ENCODE measurements around the gene BRME1.

Gene BRME1

DNA sequence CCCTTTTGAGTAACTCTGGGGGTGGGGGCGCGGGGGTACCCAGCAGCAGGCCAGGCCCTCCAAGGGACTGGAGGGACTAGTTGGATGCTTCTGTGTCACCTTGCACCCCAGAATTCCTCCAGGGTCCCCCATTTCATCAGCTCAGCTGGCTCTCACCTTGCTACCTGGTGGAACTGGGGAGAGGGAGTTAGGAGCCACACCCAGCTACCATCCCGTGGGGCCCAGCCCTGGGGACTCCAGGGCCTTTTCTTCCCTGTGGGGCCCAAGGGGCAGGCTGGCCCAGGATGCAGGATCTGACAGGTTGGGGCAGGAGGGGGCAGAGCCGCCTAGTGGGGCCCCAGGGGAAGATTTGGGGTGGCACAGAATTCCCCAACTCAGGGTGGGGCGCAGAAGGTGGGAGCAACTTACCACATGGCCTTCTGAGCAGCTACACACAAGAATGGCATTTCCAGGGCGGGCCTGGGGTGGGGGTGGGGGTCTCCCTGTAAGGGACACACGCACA lies 61.7 kb downstream of the BRME1 start:
- no peak for DNase-seq

DNA sequence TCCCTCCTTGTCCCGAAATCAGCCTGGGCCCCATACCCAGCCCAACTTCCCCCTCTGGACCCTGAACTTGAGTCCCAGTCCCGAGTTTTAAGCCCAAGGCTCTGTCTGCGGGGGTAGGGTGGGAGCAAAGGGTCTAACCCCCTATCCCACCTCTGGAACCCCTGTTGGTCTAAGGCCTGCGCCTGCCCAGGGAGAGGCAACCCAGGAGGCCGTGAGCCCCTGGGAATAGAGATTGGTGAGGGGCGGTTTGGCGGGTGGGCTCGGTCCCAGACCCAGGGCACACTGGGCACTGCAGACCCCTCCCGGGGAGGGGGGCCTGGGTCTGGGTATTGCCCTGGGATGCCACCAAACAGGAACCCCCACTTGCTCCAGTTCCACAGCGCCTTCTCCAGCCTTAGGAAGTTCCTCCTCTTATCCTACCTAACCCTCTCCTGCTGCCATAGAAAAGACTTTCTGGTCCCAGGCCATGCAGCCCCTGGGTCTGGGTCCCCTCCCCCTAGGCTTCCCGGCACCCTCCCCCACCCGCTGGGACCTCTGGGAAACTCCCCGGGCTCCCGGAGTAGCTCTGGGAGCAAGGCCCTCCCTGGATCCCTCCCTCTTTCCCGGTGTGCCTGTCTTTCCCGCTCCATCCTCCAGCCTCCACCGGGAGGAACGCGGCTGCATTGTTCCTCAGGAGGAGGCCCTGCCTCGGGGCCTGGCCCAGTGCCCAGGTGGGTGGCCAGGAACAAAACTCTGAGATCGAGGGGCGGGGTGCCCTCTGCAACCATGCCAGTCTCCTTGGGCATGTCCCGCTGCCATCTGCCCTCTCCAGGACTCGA lies 62.6 kb downstream of the BRME1 start:
- no peak for DNase-seq

DNA sequence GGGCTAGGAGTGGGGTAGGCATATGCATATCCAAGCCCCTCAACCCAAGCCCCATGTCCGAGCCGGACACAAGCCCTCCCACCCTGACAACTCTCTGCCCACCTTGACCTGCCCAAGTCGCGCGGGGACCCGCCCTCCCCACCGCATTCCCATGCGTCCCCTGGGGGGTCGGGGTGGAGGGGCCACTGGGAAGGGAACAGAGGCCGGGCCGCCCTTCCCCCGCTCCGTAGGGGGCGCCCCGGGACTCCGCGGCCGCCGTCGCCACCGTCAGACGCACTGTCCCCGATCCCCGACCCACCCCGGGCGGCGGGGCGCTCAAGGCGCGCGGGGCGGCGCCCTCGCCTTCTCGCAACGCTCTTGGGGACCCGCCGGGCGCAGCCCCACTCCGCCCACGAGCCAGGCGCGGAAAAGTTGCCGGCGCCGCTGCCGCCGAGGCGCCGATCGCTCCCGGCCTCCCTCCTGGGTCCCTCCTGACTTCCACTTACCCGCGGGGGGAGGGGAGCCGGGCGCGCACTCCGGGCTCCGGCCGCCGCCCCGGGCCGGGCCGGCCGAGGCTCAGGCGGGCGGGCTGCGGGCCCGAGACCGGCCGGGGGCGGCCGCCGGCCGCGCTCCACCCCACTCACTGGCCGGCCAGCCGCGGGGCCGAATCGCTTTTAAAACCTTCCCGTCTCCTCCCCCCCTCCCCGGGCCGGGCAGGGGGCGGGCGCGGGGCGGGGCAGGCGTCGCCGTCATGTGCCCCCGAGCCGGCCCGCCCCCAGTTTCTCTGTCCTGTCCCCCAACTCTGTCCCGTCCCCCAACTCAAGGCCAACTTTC lies 63.4 kb downstream of the BRME1 start:
- DNase-seq = peak; percentile 52

DNA sequence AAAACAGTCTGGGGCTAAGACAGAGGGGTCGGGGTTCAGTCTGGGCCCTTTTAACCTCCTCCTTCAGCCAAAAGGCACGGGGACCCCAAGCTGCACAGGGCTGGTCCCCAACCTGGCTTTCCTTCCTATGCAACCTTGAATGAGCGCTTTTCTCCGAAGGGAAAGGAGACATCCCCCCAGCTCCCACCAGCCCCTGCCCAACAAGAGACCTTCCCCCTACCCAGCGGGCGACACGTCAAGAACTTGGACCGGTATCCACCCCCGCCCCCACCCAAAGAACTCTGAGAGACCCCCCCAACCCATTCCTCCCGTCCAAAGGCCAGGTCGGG lies 64.0 kb downstream of the BRME1 start:
- no peak for DNase-seq

DNA sequence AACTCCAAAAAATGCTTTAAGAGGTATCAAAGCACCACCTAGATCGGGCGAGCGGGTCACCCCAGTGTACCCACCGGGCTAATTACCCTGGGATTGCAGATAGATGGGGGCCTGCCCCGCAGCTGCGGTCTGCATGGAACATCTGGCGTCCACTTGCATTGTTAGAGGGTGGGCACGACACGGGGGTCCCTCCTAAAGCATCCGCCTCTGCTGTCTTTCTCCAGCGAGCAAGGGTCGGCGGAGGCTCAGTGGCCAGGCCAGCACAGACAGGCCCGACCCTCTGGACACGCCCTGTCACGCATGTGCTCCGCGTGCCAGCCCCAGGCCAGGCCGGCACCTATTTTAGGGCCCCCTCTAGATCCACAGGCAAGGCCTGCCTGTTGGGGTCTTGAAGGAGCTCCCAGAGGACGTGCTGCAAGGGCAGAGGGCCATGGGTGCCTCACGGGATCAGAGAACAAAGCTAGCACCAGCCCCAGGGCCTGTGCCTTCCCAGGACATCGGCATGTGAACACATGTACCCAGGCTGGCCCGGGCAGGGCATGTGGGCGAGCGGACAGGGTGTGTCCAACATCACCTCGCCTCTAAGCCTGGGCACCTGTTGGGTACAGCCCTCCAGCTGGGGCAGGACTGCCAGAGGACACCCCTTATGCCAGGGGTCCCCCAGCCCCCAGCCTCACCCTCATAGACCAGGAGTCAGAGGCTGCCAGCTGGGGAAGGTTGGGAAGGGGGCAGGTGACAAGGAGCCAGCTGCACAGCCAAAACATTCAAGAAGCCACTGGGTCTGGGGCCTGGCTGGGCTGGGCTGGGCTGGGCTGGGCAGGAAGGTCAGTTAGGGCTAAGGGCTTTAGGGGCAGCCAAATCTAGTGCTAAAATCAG lies 64.6 kb downstream of the BRME1 start:
- DNase-seq = no peak

DNA sequence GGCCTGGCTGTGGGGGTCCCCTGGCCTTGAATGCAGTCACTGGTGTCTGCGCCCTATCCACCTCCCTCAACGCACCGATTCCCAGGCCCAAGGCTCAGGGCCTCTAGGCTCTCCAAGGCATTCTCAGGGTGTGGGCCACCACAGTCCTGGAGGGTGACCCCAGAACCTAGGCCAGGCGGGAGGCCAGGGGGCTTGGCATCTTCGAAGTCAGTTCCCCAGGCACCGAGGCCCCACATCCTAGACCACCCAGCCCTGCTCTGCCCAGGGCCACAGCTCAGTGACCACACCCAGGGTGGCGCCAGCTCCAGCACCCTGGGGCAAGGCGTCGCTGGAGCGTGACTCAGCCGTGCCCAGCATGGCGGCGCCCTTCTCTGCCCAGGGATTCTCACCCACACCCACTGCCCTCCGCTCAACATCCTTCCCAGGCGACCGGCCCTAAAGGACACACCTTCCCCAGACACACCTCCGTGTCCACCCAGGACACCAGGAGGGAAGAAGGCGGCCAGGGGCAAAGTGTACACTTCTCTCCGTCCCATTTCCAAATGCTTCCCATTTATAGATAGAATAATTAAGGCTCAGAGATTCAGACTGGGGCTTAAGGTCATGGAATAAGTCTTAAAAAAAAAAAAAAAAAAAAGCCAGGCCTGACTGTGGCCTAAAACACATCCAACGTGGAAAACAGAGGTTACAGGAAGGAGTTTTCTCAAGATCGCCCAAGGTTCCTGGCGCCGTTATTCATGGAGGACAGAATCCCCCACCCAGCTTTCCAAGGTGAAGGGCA lies 65.4 kb downstream of the BRME1 start:
- no peak for DNase-seq

DNA sequence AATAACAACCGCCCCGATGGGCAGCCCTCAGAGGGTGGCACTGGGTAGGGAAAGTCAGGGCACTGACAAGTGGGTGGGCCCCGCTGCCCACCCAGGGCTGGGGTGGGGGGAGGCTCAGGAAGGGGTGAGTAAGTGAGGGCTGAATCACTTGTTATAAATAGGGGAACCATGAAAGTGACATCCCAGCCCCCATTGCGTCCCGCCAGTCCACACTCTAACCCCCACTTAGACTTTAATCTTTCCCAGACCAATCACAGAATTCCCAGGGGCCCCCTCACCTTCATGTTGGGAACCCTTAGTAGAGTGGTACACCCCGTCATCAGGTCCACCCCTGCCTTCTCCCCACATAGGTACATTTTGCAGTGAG lies 66.0 kb downstream of the BRME1 start:
- no peak for DNase-seq

DNA sequence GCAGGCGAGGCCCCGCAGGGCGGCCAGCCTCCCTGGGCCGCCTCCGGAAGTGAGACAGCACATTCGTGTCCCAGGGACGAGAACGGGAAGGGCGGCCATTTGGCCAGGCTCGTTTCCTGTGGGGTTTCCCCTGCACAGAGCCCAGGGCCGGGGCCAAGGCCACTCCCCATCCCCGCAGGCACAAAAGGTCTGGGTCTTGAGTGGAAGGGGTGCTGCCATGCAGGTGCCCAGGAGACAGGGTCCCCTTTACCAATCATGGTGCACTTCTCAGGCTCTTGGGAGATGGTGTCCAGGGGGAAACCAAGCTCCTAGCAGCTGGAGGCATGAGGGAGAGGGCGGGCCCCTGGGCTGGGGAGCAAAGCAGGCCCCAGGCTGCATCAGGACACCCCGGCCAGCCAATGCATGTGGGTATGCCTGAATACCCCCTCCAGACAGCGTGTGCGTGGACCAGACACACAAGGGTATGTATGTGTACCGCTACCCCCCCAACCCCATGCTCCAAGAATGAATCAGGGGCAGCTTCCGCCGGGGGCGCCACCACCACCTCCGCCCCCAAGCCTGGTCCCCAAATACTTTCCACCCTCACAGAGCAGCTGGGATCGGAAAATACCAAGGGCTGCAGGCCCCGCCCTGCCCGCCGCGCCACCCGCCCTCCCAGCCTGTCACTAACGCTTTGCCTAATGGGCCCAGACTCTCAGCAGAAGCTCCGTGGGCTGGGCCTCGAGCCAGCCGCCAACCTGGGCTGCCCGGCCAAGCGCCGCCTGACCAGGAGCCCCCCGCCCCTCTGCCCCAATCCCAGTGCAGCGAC lies 66.6 kb downstream of the BRME1 start:
- DNase-seq = peak; percentile 85

DNA sequence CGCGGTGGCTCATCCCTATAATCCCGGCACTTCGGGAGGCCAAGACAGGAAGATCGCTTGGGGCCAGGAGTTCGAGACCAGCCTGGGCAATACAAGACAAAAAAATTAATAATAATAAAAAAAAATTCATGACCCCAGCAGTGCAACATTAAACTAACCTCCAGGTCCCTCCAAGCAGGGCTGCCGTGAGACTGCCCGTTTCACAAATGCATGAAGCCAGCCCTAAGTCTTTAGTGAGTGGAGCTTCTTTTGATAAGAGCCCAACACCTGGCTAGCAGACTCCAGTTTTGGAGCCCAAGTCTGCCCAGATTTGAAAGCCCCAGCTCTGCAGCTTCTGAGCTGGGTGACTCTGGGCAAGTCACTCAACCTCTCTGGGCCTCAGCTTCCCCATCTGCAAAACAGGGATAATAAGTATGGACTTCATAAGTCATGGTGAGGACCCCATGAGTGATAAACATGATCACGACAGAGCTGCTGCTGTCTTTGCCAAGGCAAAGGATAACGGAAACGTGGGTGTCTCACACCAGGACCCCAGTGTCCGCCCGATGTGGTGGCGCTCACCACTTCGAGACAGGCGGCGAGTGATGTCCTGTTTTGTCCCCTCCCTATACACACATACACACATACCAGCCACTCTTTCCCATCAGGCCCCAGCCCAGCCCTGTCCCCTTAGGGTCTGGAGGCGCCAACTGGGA lies 67.3 kb downstream of the BRME1 start:
- no peak for DNase-seq

DNA sequence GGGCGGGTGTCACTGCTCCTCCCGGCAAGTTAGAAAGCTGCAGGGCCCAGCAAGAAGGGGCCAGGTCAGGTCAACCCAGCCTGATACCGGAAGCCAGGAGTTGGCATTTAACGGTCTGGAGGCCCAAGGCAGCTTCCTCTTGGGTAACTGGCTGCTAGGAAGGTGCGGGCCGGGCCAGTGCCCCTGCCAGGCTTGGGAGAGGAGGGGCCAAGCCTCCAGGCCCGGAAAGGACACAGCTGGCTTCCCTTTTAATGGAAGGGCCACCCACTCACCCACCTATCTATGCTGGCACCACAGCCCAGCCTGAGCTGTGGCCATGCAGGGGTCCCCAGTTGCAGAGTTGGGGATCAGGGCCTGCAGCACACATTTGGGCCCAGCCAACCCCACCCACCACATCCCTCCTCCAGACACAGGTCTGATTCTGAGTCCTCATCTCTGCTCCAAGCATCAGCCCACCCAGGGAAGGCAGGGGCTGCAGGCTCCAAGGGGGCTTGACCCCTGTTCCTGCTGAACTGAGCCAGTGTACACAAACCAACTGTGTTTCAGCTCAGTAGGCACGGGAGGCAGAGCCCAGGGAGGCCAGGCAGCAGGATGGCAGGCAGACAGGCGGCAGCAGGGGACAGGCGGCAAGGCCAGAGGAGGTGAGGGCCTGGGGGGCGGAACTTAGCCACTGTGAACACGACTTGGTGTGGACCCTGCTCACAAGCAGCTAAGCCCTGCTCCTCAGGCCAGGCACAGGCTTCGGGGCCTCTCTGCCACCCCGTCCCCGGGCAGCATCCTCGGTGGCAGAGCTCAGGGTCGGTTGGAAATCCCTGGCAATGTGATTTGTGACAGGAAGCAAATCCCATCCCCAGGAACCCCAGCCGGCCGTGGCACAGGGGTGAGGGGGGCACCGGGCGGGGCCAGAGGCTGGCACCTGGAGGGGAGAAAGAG lies 69.9 kb downstream of the BRME1 start:
- DNase-seq = peak; percentile 91

DNA sequence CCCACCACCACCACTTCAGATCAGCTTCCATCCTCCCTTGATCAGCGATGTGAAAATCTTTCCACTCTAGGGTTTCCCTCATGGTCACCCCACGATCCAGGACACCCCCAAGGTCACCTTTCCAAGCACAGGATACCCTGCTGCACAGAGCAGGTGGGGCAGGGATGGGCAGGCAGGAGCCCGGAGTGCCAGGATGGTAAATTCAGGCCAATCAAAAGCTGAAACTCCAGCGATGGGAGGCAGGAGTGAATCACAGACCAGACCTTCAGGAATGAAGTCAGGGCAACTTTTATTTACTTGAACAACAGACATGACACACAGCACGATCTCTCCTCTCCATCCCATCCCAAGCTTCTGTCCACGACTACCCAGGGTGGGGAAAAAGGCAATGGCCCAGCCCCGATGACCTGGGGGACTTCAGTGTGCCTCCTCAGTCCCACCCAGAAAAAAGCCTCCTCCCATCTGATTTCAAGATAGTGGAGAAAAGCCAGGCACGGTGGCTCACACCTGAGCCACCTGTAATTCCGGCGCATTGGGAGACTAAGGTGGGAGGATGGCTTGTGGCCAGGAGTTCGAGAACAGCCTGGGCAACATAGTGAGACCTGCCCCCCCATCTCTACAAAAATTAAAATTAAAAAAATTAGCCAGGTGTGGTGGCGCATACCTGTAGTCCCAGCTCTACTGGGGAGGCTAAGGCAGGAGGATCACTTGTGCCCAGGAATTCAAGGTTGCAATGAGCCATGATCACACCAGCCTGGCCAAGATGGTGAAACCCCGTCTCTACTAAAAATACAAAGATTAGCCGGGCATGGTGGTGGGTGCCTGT lies 71.5 kb downstream of the BRME1 start:
- DNase-seq = no peak

DNA sequence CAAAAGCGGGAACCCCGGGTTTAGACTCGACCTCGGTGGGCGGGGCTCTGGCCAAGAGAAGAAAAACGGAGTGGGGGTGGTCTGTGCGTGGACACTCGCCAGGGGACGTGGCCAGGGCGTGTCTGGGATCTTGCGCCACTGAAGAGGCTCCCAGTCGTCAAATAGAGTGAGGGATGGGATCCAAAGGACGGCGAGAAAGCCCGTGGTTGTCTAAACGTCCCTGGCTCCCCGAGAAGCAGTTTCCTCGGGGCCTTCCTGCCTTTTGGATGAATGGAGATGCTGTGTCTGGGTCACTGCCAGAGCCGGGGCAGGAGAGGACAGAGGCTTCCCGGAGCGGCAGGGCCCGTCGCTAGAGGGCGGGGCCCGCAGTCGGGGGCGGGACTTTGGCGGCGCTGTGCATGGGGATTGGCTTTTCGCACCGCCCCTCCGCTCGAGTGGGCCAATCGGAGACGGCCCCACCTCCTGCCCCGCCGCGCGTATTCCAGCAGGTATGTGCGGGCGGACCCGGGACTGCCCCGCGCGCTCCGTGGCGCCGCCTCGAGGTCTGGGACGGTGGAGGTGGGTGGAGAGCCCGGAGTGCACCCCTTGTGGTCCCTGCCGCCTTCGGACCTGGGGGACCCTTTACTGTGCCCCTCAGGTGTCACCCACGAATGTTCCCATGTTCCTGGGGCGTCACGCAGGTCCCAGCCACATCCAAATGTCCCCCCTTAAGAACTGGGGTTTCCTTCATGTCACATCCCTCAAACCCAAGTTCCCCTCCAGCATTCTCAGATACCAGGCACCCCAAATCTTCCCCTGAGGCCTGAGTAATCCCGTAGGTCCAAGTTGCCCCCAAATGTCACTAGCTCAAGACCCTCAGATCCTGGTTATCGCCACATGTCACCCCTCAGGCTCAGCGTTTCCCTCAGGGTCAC lies 72.3 kb downstream of the BRME1 start:
- DNase-seq = no peak

Data from GDM1 (cell line).